8988T (cell line): ENCODE data around the gene TTC4.
"Not testable (repeated sequence)": the region's sequence is repeated elsewhere in the genome, so short reads cannot be mapped to it uniquely, and the experiment has no call there.

Source experiments
- DNase-seq: peaks from one replicate; pipeline ENCODE4 v3.0.0; 2011

TTC4 gene

GRCh38 chr1:54751426-54751825 is 35.8 kb downstream of the TTC4 start:
- DNase-seq: no peak

GRCh38 chr1:54754045-54754444 is 38.4 kb downstream of the TTC4 start:
- DNase-seq: no peak

GRCh38 chr1:54754486-54755285 is 39.0 kb downstream of the TTC4 start:
- DNase-seq: no peak

- DNase-seq: no peak
These were observed 42.2 kb downstream of the TTC4 start for GRCh38 chr1:54757833-54758232.

GRCh38 chr1:54758678-54759348 is 43.2 kb downstream of the TTC4 start:
- DNase-seq: no peak

GRCh38 chr1:54763816-54764132 is 48.1 kb downstream of the TTC4 start:
- no peak for DNase-seq

- DNase-seq: peak; percentile 75
These were observed 48.7 kb downstream of the TTC4 start, which contains the start of gene PARS2 for GRCh38 chr1:54764133-54764921. TSS of gene PARS2 (minus strand) at chr1:54764523. CDS start at chr1:54759161, 5,362 bp downstream.

GRCh38 chr1:54764922-54765561 is 49.4 kb downstream of the TTC4 start:
- DNase-seq: no peak

GRCh38 chr1:54766726-54767125 is 51.1 kb downstream of the TTC4 start:
- DNase-seq: no peak

- no peak for DNase-seq
These were observed 51.9 kb downstream of the TTC4 start for GRCh38 chr1:54767526-54767925.

GRCh38 chr1:54768093-54768492 is 52.4 kb downstream of the TTC4 start:
- DNase-seq: no peak

- no peak for DNase-seq
These were observed 57.3 kb downstream of the TTC4 start for GRCh38 chr1:54772951-54773350.

- DNase-seq: no peak
These were observed 59.3 kb downstream of the TTC4 start for GRCh38 chr1:54774820-54775498.

- DNase-seq: not testable (repeated sequence)
These were observed 60.4 kb downstream of the TTC4 start for GRCh38 chr1:54775828-54776721.

- DNase-seq: no peak
These were observed 61.4 kb downstream of the TTC4 start for GRCh38 chr1:54777011-54777410.

GRCh38 chr1:54777431-54777830 is 61.8 kb downstream of the TTC4 start:
- DNase-seq: no peak

- no peak for DNase-seq
These were observed 65.5 kb downstream of the TTC4 start for GRCh38 chr1:54781023-54781723.

GRCh38 chr1:54782156-54782555 is 66.5 kb downstream of the TTC4 start:
- DNase-seq: no peak

GRCh38 chr1:54782588-54782987 is 66.9 kb downstream of the TTC4 start:
- DNase-seq: no peak

GRCh38 chr1:54784066-54784465 is 68.4 kb downstream of the TTC4 start:
- DNase-seq: no peak

- no peak for DNase-seq
These were observed 71.1 kb downstream of the TTC4 start for GRCh38 chr1:54786778-54787177.
